GM19372 (cell line): ENCODE results near the gene RNF112.

Experiments
- ATAC-seq: cut with Tn5 transposase; IDR thresholded peaks from one replicate; pipeline ENCODE4 v1.9.1; 2021; ENCODE audit warnings: mild to moderate bottlenecking, low read depth, moderate library complexity; ENCODE audit not compliant: unreplicated experiment

RNF112 gene

GRCh38 chr17:19387921-19388521, 23.0 kb upstream of the RNF112 start:
- no peak for ATAC-seq

GRCh38 chr17:19388791-19389785, 21.9 kb upstream of the RNF112 start:
- ATAC-seq = no peak

- no peak for ATAC-seq
Observed at GRCh38 chr17:19390951-19391350, 20.1 kb upstream of the RNF112 start.

- no peak for ATAC-seq
Observed at GRCh38 chr17:19391432-19391831, 19.6 kb upstream of the RNF112 start.

GRCh38 chr17:19392303-19392702, 18.7 kb upstream of the RNF112 start:
- no peak for ATAC-seq

GRCh38 chr17:19397556-19398041, 13.4 kb upstream of the RNF112 start:
- no peak for ATAC-seq

GRCh38 chr17:19398301-19399181, 12.5 kb upstream of the RNF112 start:
- no peak for ATAC-seq

GRCh38 chr17:19399750-19400450, 11.1 kb upstream of the RNF112 start:
- ATAC-seq = no peak

- no peak for ATAC-seq
Observed at GRCh38 chr17:19401321-19402010, 9.6 kb upstream of the RNF112 start.

- ATAC-seq = no peak
Observed at GRCh38 chr17:19402171-19402570, 8.9 kb upstream of the RNF112 start.

GRCh38 chr17:19403021-19403420, 8.0 kb upstream of the RNF112 start:
- ATAC-seq = no peak

- no peak for ATAC-seq
Observed at GRCh38 chr17:19404264-19404663, 6.8 kb upstream of the RNF112 start.

- ATAC-seq = no peak
Observed at GRCh38 chr17:19405114-19405513, 5.9 kb upstream of the RNF112 start.

- ATAC-seq = no peak
Observed at GRCh38 chr17:19407601-19408345, 3.3 kb upstream of the RNF112 start.

- ATAC-seq = no peak
Observed at GRCh38 chr17:19408346-19408710, 2.7 kb upstream of the RNF112 start.

- no peak for ATAC-seq
Observed at GRCh38 chr17:19409066-19409465, 2.0 kb upstream of the RNF112 start.

GRCh38 chr17:19409509-19409908, 1.5 kb upstream of the RNF112 start:
- no peak for ATAC-seq

- ATAC-seq = no peak
Observed at GRCh38 chr17:19410091-19410490, 941 bp upstream of the RNF112 start.

- no peak for ATAC-seq
Observed at GRCh38 chr17:19411631-19412030, 599 bp downstream of the RNF112 start.
